Duodenal mucosa (tissue), 2 donors: ENCODE data around the gene WWOX.

Experiments
- H3K27ac ChIP-seq: one replicate; pipeline ENCODE4 v1.7.0; 2013; ENCODE audit warnings: low read depth, low read length
- H3K27me3 ChIP-seq, 2 donors: one replicate each; pipeline ENCODE4 v1.7.0; 2013; ENCODE audit warnings: low read length in 2 of 2, control low read depth in 1 of 2; ENCODE audit not compliant: insufficient read depth in 2 of 2, control insufficient read depth in 1 of 2
- H3K36me3 ChIP-seq, 2 donors: one replicate each; pipeline ENCODE4 v1.7.0; 2013; ENCODE audit warnings: low read length in 2 of 2, control low read depth in 1 of 2; ENCODE audit not compliant: insufficient read depth in 2 of 2, control insufficient read depth in 1 of 2
- H3K4me1 ChIP-seq, 2 donors: one replicate each; pipeline ENCODE4 v1.7.0; 2013; ENCODE audit warnings: low read length in 2 of 2, control low read depth in 1 of 2; ENCODE audit not compliant: insufficient read depth in 2 of 2, control insufficient read depth in 1 of 2
- H3K4me3 ChIP-seq, 2 donors: one replicate each; pipeline ENCODE4 v1.7.0; 2013; ENCODE audit warnings: low read length in 2 of 2, low read depth in 1 of 2
- H3K9ac ChIP-seq, 2 donors: one replicate each; pipeline ENCODE4 v1.7.0; 2013; ENCODE audit warnings: low read length in 2 of 2, low read depth in 1 of 2
- H3K9me3 ChIP-seq, 2 donors: one replicate each; pipeline ENCODE4 v1.7.0; 2013; ENCODE audit warnings: low read length in 2 of 2, control low read depth in 1 of 2; ENCODE audit not compliant: control insufficient read depth in 1 of 2

WWOX gene

GRCh38 chr16:78768718-78769117 is 669.3 kb downstream of the WWOX start:
- Histone ChIP-seq H3K9me3 (no peaks in the 10 kb centered on the region), H3K27me3 (no peaks in the 10 kb centered on the region), H3K27ac (no peak overlapping the region), H3K4me3 (no peak overlapping the region), H3K4me1 (peaks cover 0 to 5% of the 10 kb centered on the region in 2 donors), H3K36me3 (no peaks in the 10 kb centered on the region), H3K9ac (no peak overlapping the region)

DNA sequence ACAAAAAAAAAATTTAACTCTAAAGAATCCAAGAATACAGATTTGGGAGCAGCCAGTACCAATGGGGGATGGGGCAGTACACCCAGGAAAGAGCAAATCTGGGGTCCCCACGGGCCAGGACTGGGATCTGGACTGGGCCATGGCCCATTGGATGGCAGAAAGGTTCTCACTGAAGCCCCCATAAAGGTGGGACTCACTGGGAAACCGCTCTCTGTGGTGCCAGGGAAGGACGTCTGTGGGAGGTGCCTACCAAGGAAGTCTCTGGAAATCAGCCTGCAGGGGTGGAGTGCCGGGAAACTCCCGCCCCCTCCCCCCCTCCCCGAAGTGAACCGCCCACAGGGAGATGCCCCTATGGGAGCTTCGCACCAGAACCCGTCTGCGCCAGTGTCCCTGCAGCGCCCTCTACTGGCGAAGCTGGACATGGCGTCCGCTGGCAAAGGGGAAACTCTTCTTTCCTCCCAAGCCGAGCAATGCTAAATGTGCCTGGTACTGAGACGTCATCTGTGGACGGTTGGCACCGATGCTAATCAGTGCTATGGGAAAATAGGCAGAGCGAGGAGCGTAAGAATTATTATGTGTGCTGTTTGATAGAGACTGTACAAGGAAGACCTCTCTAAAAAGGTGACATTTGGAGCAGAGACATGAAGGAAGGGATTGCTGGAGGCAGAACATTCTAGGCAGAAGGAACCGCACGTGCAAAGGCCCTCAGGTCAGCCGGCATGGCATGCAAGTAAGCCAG is 671.1 kb downstream of the WWOX start:
- Histone ChIP-seq H3K9ac (no peak overlapping the region), H3K27ac (no peak overlapping the region), H3K9me3 (no peaks in the 10 kb centered on the region), H3K27me3 (peaks cover 0 to 4% of the 10 kb centered on the region in 2 donors), H3K36me3 (no peaks in the 10 kb centered on the region), H3K4me3 (no peak overlapping the region), H3K4me1 (peaks cover 0 to 5% of the 10 kb centered on the region in 2 donors)

DNA sequence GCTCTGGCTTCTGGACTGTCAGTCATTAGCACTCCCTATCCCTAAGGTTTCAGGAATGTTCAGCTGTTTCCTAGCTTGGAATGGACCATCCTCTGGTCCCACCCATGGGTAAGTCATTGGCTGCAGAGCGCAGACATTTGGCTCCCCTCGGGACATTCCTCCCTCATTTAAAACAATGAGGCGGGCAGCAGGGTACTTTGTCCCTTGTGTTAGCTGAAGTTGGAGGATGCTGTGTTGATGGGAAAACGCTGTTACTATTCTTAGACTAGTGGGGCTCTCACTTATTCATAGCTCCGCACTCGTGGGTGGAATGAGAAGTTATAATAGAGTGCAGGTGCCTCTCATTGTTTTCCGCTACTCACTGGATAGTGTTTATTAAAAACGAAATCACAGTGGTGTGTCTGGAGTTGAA is 673.8 kb downstream of the WWOX start:
- Histone ChIP-seq H3K9me3 (no peaks in the 10 kb centered on the region), H3K4me3 (no peak overlapping the region), H3K27me3 (peaks cover 0 to 4% of the 10 kb centered on the region in 2 donors), H3K9ac (no peak overlapping the region), H3K36me3 (no peaks in the 10 kb centered on the region), H3K27ac (no peak overlapping the region), H3K4me1 (peaks cover 4 to 8% of the 10 kb centered on the region in 2 donors)

DNA sequence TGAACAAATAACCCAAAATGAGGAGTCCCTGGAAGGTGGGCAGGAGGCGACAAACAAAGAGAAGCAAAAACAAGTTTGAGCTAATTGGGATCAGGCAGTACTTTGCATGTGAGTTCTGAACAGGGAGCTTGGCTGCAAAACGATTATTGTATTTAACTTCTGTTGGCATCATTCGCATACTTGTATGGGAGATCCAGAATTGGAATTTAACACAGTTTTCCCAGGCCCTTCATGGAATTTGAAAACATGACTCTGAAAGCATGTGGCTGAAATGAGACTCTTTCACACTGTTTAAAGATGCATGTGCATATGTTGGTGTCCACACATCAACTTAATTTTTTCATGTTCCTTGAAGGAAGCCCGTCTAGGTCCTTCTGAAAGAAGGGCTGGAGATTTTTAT is 674.3 kb downstream of the WWOX start:
- Histone ChIP-seq H3K9me3 (no peaks in the 10 kb centered on the region), H3K27ac (no peak overlapping the region), H3K9ac (no peak overlapping the region), H3K36me3 (no peaks in the 10 kb centered on the region), H3K4me1 (peaks cover 8 to 10% of the 10 kb centered on the region in 2 donors), H3K27me3 (peaks cover 0 to 4% of the 10 kb centered on the region in 2 donors), H3K4me3 (no peak overlapping the region)

DNA sequence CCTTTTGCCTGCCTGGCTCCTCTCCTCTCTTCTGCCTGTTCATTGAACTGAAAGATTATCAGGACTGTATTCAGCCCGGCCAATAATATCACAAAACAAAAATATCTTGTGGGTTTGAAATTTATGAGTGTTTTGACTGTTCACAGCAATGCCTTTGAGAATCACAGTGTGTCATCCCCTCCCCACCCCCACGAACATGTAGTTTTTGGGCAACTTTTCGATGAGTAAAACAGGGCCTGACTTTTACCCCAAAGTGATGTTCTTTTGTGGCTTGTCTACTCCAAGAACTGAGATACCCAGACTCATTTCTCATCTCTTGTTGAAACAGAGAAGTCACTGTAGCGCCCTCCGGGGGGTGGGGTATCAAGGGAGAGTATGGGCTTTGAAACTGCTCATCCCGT is 675.7 kb downstream of the WWOX start:
- H3K4me1 ChIP-seq = peaks cover 8 to 10% of the 10 kb centered on the region in 2 donors
- H3K27me3 ChIP-seq = peaks cover 0 to 4% of the 10 kb centered on the region in 2 donors
- no peak overlapping the region for H3K27ac ChIP-seq
- no peaks in the 10 kb centered on the region for H3K36me3 ChIP-seq
- no peaks in the 10 kb centered on the region for H3K9me3 ChIP-seq
- no peak overlapping the region for H3K4me3 ChIP-seq
- no peak overlapping the region for H3K9ac ChIP-seq

DNA sequence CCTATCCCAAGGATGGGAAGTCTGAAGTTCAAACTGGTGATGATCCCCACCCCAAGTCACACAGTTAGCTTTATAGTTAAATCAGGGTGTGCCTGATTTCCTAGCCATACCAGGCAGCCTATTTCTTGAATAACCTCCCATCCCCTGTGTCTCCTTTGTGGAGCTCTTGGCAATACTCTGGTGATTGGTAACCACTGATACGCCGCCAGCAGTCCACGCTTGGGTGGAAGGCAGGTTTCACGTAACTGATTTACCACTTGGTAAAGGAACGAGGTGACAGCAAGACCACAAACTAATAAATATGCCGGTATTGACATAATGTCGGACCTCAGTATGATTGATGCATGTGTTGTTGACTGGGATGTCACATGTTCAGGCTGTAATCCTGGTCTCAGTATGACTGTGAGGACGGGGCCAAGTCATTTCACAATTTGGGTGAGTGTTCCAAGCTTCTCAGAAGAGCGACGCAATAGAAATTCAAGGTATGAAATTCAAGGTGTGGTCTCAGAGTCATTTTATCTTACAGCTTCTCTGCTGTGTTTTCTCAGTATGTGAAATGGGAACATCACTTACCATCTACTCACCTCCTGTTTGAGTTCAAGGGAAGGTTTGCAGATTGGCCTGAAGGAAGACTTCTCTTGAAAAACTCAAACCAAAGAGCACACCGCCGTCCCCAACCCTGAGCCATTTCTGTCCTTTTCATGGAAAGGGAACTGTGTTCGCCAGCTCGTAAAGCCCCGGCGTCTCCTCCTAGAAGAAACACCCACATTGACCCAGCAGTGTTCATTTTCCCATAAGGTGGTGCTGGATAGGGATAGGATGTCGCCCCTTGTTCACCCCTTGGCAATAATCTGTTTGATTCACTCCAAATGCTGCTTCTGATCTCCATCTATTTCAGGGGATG is 678.9 kb downstream of the WWOX start:
- Histone ChIP-seq H3K27me3 (peaks cover 0 to 4% of the 10 kb centered on the region in 2 donors), H3K9me3 (no peaks in the 10 kb centered on the region), H3K4me3 (no peak overlapping the region), H3K4me1 (peaks cover 5 to 8% of the 10 kb centered on the region in 2 donors), H3K27ac (no peak overlapping the region), H3K36me3 (no peaks in the 10 kb centered on the region), H3K9ac (no peak overlapping the region)

GRCh38 chr16:78780808-78781207 is 681.4 kb downstream of the WWOX start:
- Histone ChIP-seq H3K27ac (no peak overlapping the region), H3K27me3 (no peaks in the 10 kb centered on the region), H3K9ac (no peak overlapping the region), H3K9me3 (no peaks in the 10 kb centered on the region), H3K4me1 (peaks cover 5 to 8% of the 10 kb centered on the region in 2 donors), H3K36me3 (no peaks in the 10 kb centered on the region), H3K4me3 (no peak overlapping the region)

GRCh38 chr16:78782572-78782971 is 683.1 kb downstream of the WWOX start:
- Histone ChIP-seq H3K4me3 (no peak overlapping the region), H3K36me3 (no peaks in the 10 kb centered on the region)

GRCh38 chr16:78783570-78784079 is 684.2 kb downstream of the WWOX start:
- Histone ChIP-seq H3K4me1 (peaks cover 0 to under 1% of the 10 kb centered on the region in 2 donors), H3K9ac (no peak overlapping the region), H3K4me3 (no peak overlapping the region), H3K36me3 (no peaks in the 10 kb centered on the region), H3K9me3 (no peaks in the 10 kb centered on the region), H3K27me3 (no peaks in the 10 kb centered on the region), H3K27ac (no peak overlapping the region)

More at GRCh38 chr16:78782572-78782971, 683.1 kb downstream of the WWOX start:
- Histone ChIP-seq H3K27me3 (no peaks in the 10 kb centered on the region), H3K9me3 (no peaks in the 10 kb centered on the region), H3K9ac (no peak overlapping the region), H3K4me1 (peaks cover 5 to 8% of the 10 kb centered on the region in 2 donors), H3K27ac (no peak overlapping the region)

DNA sequence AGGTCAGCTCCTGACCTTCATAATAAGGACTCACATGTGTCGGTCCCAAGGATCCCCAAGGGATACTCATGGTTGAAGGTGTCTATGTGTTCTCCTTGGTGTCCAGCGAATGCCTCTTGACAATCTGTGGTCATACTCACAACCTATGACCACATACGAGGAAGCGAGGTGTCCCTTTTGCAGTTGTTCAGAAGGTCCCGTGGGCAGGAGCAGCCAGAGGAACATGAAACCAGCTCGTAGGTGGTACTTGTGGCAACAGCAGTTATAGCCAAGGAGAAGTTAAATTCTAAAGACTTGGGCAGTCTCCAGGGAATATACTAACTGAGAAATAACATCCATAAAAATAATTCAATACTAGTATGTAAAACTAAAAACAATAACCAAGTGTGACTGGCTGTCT is 685.3 kb downstream of the WWOX start:
- no peaks in the 10 kb centered on the region for H3K9me3 ChIP-seq
- no peak overlapping the region for H3K9ac ChIP-seq
- H3K36me3 ChIP-seq = no peaks in the 10 kb centered on the region
- no peaks in the 10 kb centered on the region for H3K4me1 ChIP-seq
- no peak overlapping the region for H3K4me3 ChIP-seq
- H3K27me3 ChIP-seq = no peaks in the 10 kb centered on the region
- H3K27ac ChIP-seq = no peak overlapping the region
